Measurements from ENCODE around the gene SLX9. TPM values are rescaled to one million over a fixed set of nuclear protein-coding genes. Genes with fewer than 3 reads are reported as not detected.

The SLX9 gene
- total RNA-seq, 1 donor from 2014 or later: 80.8 TPM

DNA sequence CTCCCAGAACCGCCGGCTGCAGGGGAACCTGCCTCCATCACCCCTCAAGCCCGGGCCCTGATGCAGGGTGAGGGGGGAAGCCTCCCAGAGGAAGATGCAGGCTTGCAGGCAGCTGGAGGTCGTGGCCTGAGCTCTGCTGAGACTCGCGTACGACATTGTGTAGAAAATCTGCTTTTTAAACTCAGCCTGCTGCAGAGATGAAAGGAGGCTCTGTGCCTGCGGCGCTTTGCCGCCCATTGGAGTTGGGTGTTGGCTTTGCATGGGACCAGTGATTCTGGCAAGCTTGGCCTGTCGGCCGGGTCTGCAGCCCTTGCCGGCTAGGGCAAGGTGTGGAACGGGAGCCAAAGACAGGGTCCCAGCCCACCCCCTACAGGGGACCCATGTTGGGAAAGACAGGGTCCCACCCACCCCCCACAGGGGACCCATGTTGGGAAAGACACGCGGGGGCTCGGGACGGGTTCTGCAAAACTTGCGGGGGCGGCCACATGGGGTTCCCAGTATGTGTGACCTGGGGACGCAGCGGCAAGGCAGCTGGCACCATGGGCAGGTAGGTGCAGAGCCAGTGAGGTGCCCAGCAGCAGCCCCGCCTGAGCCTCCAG, 55.6 kb downstream of the SLX9 start:
- Mint-ChIP-seq H3K36me3 (ENCODE audit: low read depth) (no peaks in the 10 kb centered on the region), H3K27me3 (no peaks in the 10 kb centered on the region), H3K9me3 (no peaks in the 10 kb centered on the region), H3K27ac (no peak overlapping the region), H3K4me3 (no peak overlapping the region), H3K4me1 (no peaks in the 10 kb centered on the region)
- DNase-seq: no peak
- intact Hi-C loops (cut with micrococcal nuclease): no loop called here

DNA sequence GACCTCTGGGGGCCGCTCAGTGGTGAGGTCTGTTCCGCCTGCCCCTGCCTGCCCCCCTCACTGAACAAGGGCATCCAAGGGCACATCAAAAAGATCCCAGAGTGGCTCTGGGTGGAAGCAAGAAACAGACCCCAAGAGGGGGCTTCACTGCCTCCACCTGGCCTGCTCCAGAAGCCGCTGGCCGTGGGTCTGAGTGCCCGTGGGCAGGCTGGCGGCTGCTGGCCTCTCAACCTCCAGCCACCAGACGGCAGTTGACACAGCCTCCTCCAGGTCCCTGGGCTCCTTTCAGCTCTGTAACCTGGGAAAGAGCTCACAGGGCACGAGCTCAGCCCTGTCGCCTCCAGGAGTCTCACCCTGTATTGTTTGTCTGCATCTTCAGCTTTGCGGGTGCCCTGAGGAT, 56.3 kb downstream of the SLX9 start:
- DNase-seq: no peak
- Mint-ChIP-seq H3K36me3 (ENCODE audit: low read depth) (no peaks in the 10 kb centered on the region), H3K27ac (no peak overlapping the region), H3K4me3 (no peak overlapping the region), H3K4me1 (no peaks in the 10 kb centered on the region), H3K9me3 (no peaks in the 10 kb centered on the region), H3K27me3 (no peaks in the 10 kb centered on the region)
- intact Hi-C loops (cut with micrococcal nuclease): no loop called here

DNA sequence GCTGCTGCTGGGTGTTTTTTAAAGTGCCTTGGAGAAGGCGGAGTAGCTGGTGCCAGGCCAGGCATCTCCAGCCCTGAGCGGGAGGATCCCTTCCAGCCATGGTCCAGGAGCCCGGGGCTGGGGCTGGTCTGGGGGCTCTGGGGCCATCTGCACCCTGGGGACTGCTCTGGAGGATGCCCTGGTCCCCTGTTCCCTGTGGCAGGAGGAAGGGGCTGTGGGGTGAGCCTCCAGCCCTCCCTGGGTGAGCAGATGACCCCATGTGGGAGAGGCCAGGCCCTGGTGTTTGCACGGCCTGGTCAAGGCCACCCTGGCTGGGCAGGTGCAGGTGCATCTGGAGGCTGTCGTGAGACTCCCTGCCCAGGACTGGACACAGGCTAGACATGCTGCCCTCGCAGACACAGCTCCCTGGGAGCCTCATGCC, 56.7 kb downstream of the SLX9 start:
- Mint-ChIP-seq H3K36me3 (ENCODE audit: low read depth) (no peaks in the 10 kb centered on the region), H3K4me1 (no peaks in the 10 kb centered on the region)
- intact Hi-C loops (cut with micrococcal nuclease): no loop called here

DNA sequence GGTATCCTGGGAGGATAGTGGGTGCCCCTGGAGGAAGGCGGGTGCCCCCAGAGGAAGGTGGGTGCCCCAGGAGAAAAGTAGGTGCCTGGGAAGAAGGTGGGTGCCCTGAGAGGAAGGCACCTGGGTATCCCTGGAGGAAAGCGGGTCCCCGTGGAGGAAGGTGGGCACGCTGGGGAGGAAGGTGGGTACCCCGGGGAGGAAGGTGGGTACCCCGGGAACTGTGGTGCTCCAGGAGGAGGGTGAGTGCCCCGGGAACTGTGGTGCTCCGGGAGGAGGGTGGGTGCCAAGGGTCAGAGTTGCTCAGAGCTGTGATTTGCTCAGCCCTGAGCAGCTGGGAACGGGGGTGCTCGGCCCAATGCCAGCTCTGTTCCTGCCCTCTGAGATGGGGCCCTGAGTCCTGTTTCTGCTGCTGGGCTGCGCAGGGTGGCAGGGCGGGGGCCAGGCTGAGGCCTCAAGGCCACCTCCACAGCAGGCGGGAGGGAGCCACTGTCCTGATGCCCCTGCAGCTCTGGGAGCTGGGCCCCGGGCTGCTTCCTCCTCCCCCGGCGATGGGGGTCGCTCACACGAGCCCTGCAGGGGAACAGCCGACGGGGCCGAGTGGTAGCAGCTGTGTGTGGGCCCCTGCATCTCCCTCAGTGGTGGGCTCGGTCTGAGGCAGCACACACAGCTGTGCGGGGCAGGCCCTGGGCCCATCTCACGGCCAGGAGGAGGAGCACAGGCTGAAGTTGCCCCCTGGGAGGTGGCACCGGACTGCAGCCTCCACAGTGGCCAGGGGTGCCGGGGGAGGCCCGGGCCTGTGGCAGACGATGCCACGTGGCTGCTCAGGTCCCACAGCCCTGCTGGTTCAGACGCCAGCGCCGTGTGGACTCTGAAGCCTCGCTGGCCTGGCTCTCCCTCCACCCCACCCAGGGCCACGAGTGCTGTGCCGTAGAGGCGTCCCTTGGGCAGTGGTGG, 57.4 kb downstream of the SLX9 start:
- no peak overlapping the region for H3K4me3 Mint-ChIP-seq
- no peaks in the 10 kb centered on the region for H3K4me1 Mint-ChIP-seq
- no peak for DNase-seq
- H3K9me3 Mint-ChIP-seq: no peaks in the 10 kb centered on the region
- H3K27ac Mint-ChIP-seq: no peak overlapping the region
- no peaks in the 10 kb centered on the region for H3K36me3 Mint-ChIP-seq (ENCODE audit: low read depth)
- no peaks in the 10 kb centered on the region for H3K27me3 Mint-ChIP-seq
- intact Hi-C loops (cut with micrococcal nuclease): no loop called here

More for the DNA sequence above, 56.7 kb downstream of the SLX9 start:
- no peaks in the 10 kb centered on the region for H3K9me3 Mint-ChIP-seq
- no peak overlapping the region for H3K27ac Mint-ChIP-seq
- DNase-seq: no peak
- no peaks in the 10 kb centered on the region for H3K27me3 Mint-ChIP-seq
- no peak overlapping the region for H3K4me3 Mint-ChIP-seq

- Mint-ChIP-seq H3K36me3 (ENCODE audit: low read depth) (no peaks in the 10 kb centered on the region), H3K4me3 (no peak overlapping the region), H3K27ac (no peak overlapping the region), H3K9me3 (no peaks in the 10 kb centered on the region), H3K27me3 (no peaks in the 10 kb centered on the region), H3K4me1 (no peaks in the 10 kb centered on the region)
- intact Hi-C loops (cut with micrococcal nuclease): no loop called here
- DNase-seq: no peak
Observed at GRCh38 chr21:44998086-44998620, 58.3 kb downstream of the SLX9 start.

- no peak for DNase-seq
- H3K9me3 Mint-ChIP-seq: no peaks in the 10 kb centered on the region
- H3K4me1 Mint-ChIP-seq: no peaks in the 10 kb centered on the region
- no peak overlapping the region for H3K27ac Mint-ChIP-seq
- no peaks in the 10 kb centered on the region for H3K27me3 Mint-ChIP-seq
- H3K36me3 Mint-ChIP-seq (ENCODE audit: low read depth): no peaks in the 10 kb centered on the region
- no peak overlapping the region for H3K4me3 Mint-ChIP-seq
- intact Hi-C loops (cut with micrococcal nuclease): no loop called here
Observed at GRCh38 chr21:44998621-44999427, 59.0 kb downstream of the SLX9 start.

DNA sequence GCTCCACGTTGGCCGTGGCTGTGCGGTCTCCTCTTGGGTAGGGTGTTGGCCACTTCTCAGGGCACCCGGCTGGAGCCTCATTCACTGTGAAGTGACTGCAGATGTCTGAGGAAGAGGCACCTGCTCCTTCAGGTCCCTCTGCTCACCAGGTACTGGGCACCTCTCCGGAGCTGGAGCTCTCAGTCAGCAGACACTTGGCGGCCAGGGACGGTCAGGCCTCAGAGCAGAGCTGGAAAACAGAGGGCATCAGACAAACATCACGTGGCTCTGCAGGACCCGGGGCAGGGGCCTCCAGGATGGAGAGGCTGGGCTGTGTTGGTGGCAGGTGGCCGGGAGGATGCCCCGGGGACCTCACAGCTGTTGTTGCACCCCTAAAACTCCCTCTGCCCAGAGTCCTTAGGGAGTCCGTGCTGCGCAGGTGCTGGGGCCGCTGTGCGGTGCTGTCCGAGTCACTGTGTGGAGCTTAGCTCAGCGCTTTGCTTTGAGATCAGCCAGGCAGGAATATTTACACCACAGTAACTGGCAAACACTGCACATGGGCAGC, 59.7 kb downstream of the SLX9 start:
- no peaks in the 10 kb centered on the region for H3K9me3 Mint-ChIP-seq
- H3K27ac Mint-ChIP-seq: no peak overlapping the region
- no peaks in the 10 kb centered on the region for H3K4me1 Mint-ChIP-seq
- no peak overlapping the region for H3K4me3 Mint-ChIP-seq
- no peaks in the 10 kb centered on the region for H3K27me3 Mint-ChIP-seq
- no peaks in the 10 kb centered on the region for H3K36me3 Mint-ChIP-seq (ENCODE audit: low read depth)
- DNase-seq: no peak
- intact Hi-C loops (cut with micrococcal nuclease): no loop called here

DNA sequence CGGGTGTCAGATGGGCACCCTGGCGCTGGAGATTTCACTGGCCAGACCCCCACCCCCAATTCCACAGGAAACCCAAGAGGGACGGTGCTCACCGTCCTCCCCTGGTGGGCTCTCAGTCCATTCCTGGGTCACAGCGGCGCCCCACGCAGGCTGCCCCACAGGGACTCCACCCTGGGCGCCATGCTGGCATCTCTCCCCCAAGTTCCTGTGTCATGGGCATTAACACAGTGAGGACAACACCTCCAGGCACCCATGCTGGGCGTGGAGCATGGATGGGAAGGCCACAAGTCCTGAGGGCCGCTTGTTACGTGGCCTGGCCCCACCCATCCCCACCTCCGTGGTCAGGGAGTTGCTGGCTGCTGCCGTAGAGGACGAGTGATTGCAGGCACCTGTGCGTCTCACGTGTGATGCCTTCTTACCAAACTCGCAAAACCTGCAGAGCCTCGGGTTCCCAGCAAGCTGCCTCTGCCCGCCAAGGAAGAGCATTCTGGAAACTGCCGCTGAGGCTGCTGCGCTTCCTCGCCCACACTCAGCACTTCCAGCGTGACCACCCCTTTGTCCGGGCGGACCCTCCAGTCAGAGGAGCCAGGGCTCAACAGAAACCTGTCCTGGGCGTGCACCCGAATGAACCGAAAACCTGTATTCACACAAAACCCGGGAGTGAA, 60.3 kb downstream of the SLX9 start:
- Mint-ChIP-seq H3K27me3 (no peaks in the 10 kb centered on the region), H3K9me3 (no peaks in the 10 kb centered on the region), H3K4me3 (no peak overlapping the region), H3K36me3 (ENCODE audit: low read depth) (no peaks in the 10 kb centered on the region), H3K27ac (no peak overlapping the region), H3K4me1 (peaks cover 3% of the 10 kb centered on the region)
- intact Hi-C loops (cut with micrococcal nuclease): no loop called here
- DNase-seq: no peak

DNA sequence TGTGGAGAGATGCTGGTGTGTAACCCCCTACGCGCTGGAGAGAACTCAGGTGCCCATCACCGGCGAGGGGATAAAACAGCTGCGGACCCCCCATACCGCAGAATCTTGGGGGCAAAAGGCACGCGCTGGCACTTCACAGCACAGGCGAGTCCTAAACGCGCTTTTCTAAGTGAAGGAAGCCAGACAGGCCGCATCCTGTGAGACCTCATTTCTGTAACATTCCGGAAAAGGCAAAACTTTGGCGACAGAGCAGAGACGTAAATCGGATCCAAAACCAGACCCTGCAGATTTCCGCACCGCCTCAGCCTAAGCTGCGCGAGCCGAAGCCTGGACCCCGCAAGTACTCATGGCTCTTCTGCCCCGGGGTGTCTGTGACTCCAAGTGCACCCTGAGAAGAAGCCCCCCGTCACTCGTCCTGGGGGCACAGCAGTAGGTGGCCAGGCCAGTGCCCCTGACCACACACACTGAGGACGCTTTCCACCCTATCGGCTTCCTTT, 60.9 kb downstream of the SLX9 start:
- Mint-ChIP-seq H3K4me1 (peaks cover 5% of the 10 kb centered on the region), H3K27me3 (peaks cover under 1% of the 10 kb centered on the region), H3K9me3 (no peaks in the 10 kb centered on the region), H3K4me3 (no peak overlapping the region), H3K27ac (no peak overlapping the region), H3K36me3 (ENCODE audit: low read depth) (no peaks in the 10 kb centered on the region)
- intact Hi-C loops (cut with micrococcal nuclease): no loop called here
- DNase-seq: no peak

- Mint-ChIP-seq H3K36me3 (ENCODE audit: low read depth) (no peaks in the 10 kb centered on the region), H3K9me3 (no peaks in the 10 kb centered on the region), H3K4me3 (no peak overlapping the region), H3K4me1 (peaks cover 5% of the 10 kb centered on the region), H3K27me3 (peaks cover 5% of the 10 kb centered on the region), H3K27ac (no peak overlapping the region)
- DNase-seq: no peak
- intact Hi-C loops (cut with micrococcal nuclease): no loop called here
Observed at GRCh38 chr21:45001134-45002095, 61.6 kb downstream of the SLX9 start.

GRCh38 chr21:45002381-45003204, 62.8 kb downstream of the SLX9 start:
- no peaks in the 10 kb centered on the region for H3K9me3 Mint-ChIP-seq
- H3K36me3 Mint-ChIP-seq (ENCODE audit: low read depth): no peaks in the 10 kb centered on the region
- peaks cover 14% of the 10 kb centered on the region for H3K27me3 Mint-ChIP-seq
- no peak overlapping the region for H3K27ac Mint-ChIP-seq
- no peak overlapping the region for H3K4me3 Mint-ChIP-seq
- intact Hi-C loops (cut with micrococcal nuclease): no loop called here
- no peak for DNase-seq
- peaks cover 5% of the 10 kb centered on the region for H3K4me1 Mint-ChIP-seq

Measured in activated CD4-positive, alpha-beta T cell treated with anti-CD3 and anti-CD28 coated beads, Interleukin-2, amount 10 ng/mL, durations not matched to agents 24 days and 14 days (primary cell).